DOHH2 (cell line): ENCODE data around the gene WDR77.

Source experiments
- H3F3A ChIP-seq: fragments of 200-600 bp; sonication (generic), shearing (Covaris generic); 2 replicates; pipeline ENCODE4 v1.6.0; 2016; ENCODE audit warnings: antibody characterized with exemption, mild to moderate bottlenecking; ENCODE audit not compliant: control insufficient read depth, insufficient read depth
- H3K27ac ChIP-seq: fragments of 200-600 bp; sonication (generic); 2 replicates; pipeline ENCODE4 v1.5.1; 2014; ENCODE audit warnings: low read depth, mild to moderate bottlenecking, low read length, moderate library complexity
- H3K27me3 ChIP-seq: fragments of 200-600 bp; sonication (generic); 2 replicates; pipeline ENCODE4 v1.6.1; 2014; ENCODE audit warnings: mild to moderate bottlenecking, low read length, mixed read lengths; ENCODE audit not compliant: control insufficient read depth
- H3K36me3 ChIP-seq: fragments of 200-600 bp; sonication (generic); 2 replicates; pipeline ENCODE4 v1.6.1; 2014; ENCODE audit warnings: mild to moderate bottlenecking, low read length, moderate library complexity, mixed read lengths; ENCODE audit not compliant: control insufficient read depth
- H3K4me1 ChIP-seq: fragments of 200-600 bp; sonication (generic); 2 replicates; pipeline ENCODE4 v1.6.1; 2014; ENCODE audit warnings: mild to moderate bottlenecking, low read length, mixed read lengths; ENCODE audit not compliant: control insufficient read depth
- H3K4me2 ChIP-seq: fragments of 200-600 bp; sonication (generic); 2 replicates; pipeline ENCODE4 v1.6.0; 2014; ENCODE audit warnings: mild to moderate bottlenecking, low read length, moderate library complexity
- H3K4me3 ChIP-seq: fragments of 200-600 bp; sonication (generic); 2 replicates; pipeline ENCODE4 v1.5.1; 2014; ENCODE audit warnings: mild to moderate bottlenecking, low read length, mixed read lengths
- H3K79me2 ChIP-seq: fragments of 200-600 bp; sonication (generic); 2 replicates; pipeline ENCODE4 v1.6.1; 2014; ENCODE audit warnings: mild to moderate bottlenecking, low read length, mixed read lengths; ENCODE audit not compliant: control insufficient read depth
- H3K9me2 ChIP-seq: fragments of 200-600 bp; sonication (generic); replicated peaks from 2 replicates; pipeline ENCODE4 v1.6.1; 2014; ENCODE audit warnings: mild to moderate bottlenecking, low read length, mixed read lengths; ENCODE audit not compliant: control insufficient read depth
- H3K9me3 ChIP-seq: fragments of 200-600 bp; sonication (generic); 2 replicates; pipeline ENCODE4 v1.6.1; 2014; ENCODE audit warnings: antibody characterized with exemption, low read length, mixed read lengths; ENCODE audit not compliant: control insufficient read depth, insufficient read depth
- H4K20me1 ChIP-seq: fragments of 200-600 bp; sonication (generic); 2 replicates; pipeline ENCODE4 v1.6.0; 2014; ENCODE audit warnings: low read depth, mild to moderate bottlenecking, antibody characterized with exemption, low read length, moderate library complexity; ENCODE audit not compliant: control insufficient read depth, insufficient read depth
- CTCF ChIP-seq: fragments of 200-600 bp; sonication (generic); IDR thresholded peaks from one replicate; pipeline ENCODE4 v1.5.1; 2014; ENCODE audit warnings: antibody characterized with exemption, mild to moderate bottlenecking, low read depth, low read length; ENCODE audit not compliant: poor library complexity, severe bottlenecking
- EZH2phosphoT487 ChIP-seq: fragments of 200-600 bp; sonication (generic); IDR thresholded peaks from 2 replicates; pipeline ENCODE4 v1.6.1; 2017; ENCODE audit warnings: borderline replicate concordance, mild to moderate bottlenecking, antibody characterized with exemption, low read length, moderate library complexity, mixed read lengths

The WDR77 gene

GRCh38 chr1:111480674-111481073 is 31.6 kb upstream of the WDR77 start:
- Histone ChIP-seq H3K79me2 (no peaks in the 10 kb centered on the region), H3K27me3 (no peaks in the 10 kb centered on the region), H3K36me3 (peaks cover 4% of the 10 kb centered on the region; the same call in 1 of the 2 replicates), H3F3A (no peaks in the 10 kb centered on the region), H3K27ac (no peak overlapping the region), H4K20me1 (no peaks in the 10 kb centered on the region), H3K9me2 (no peaks in the 10 kb centered on the region), H3K4me1 (peaks cover 25% of the 10 kb centered on the region), H3K9me3 (no peaks in the 10 kb centered on the region), H3K4me3 (no peak overlapping the region), H3K4me2 (no peak overlapping the region)
- no peak for TF ChIP-seq CTCF
- TF ChIP-seq EZH2phosphoT487, result no peak

GRCh38 chr1:111476761-111477309 is 27.8 kb upstream of the WDR77 start:
- no peaks in the 10 kb centered on the region for H3K79me2 ChIP-seq
- no peak for TF ChIP-seq CTCF
- no peak for TF ChIP-seq EZH2phosphoT487
- peak overlapping the region; percentile 43 for H3K4me3 ChIP-seq
- peaks cover 2% of the 10 kb centered on the region; the same call in 1 of the 2 replicates for H3F3A ChIP-seq
- H3K27ac ChIP-seq, result peak overlapping the region; percentile 11; the same call in 1 of the 2 replicates
- H3K4me2 ChIP-seq, result peak overlapping the region; percentile 66
- no peaks in the 10 kb centered on the region for H3K9me3 ChIP-seq
- H3K36me3 ChIP-seq, result peaks cover 4% of the 10 kb centered on the region; the same call in 1 of the 2 replicates
- no peaks in the 10 kb centered on the region for H3K9me2 ChIP-seq
- H4K20me1 ChIP-seq, result no peaks in the 10 kb centered on the region
- no peaks in the 10 kb centered on the region for H3K27me3 ChIP-seq
- H3K4me1 ChIP-seq, result peaks cover 48% of the 10 kb centered on the region

- Histone ChIP-seq H3K36me3 (peaks cover 4% of the 10 kb centered on the region; the same call in 1 of the 2 replicates), H3K4me1 (peaks cover 51% of the 10 kb centered on the region), H4K20me1 (no peaks in the 10 kb centered on the region), H3K27ac (no peak overlapping the region), H3K27me3 (no peaks in the 10 kb centered on the region), H3K9me3 (no peaks in the 10 kb centered on the region), H3K9me2 (no peaks in the 10 kb centered on the region), H3F3A (peaks cover 7% of the 10 kb centered on the region), H3K4me3 (peak overlapping the region; percentile 43), H3K4me2 (peak overlapping the region; percentile 66), H3K79me2 (no peaks in the 10 kb centered on the region)
- no peak for TF ChIP-seq EZH2phosphoT487
- TF ChIP-seq CTCF, result no peak
Observed at GRCh38 chr1:111476214-111476613, 27.2 kb upstream of the WDR77 start.
